ENCODE results near the gene CFAP69. TPM values are rescaled to one million over a fixed set of nuclear protein-coding genes. Genes with fewer than 3 reads are reported as not detected.
A peak's percentile ranks its signal among the peaks of the same experiment; 100 is the strongest.

CFAP69 gene
- total RNA-seq, 1 experiment from 2014 or later, result 0.68 TPM

GRCh38 chr7:90262438-90262837 is 17.5 kb downstream of the CFAP69 start:
- DNase-seq (ENCODE audit: low read depth), result peak; percentile 18
- in situ Hi-C loops (cut with HindIII; ENCODE audit: low pct_unique_long_range_greater_than_20kb, low sequenced_read_pairs), result no loop called here

- no peak for DNase-seq (ENCODE audit: low read depth)
- in situ Hi-C loops (cut with HindIII; ENCODE audit: low pct_unique_long_range_greater_than_20kb, low sequenced_read_pairs), result no loop called here
These were observed 21.8 kb downstream of the CFAP69 start for GRCh38 chr7:90266808-90267207.

- in situ Hi-C loops (cut with HindIII; ENCODE audit: low pct_unique_long_range_greater_than_20kb, low sequenced_read_pairs), result no loop called here
These were observed 22.4 kb downstream of the CFAP69 start for GRCh38 chr7:90267263-90267858.

GRCh38 chr7:90269163-90269562 is 24.2 kb downstream of the CFAP69 start:
- DNase-seq (ENCODE audit: low read depth), result no peak
- in situ Hi-C loops (cut with HindIII; ENCODE audit: low pct_unique_long_range_greater_than_20kb, low sequenced_read_pairs), result no loop called here

More at GRCh38 chr7:90267263-90267858, 22.4 kb downstream of the CFAP69 start:
- no peak for DNase-seq (ENCODE audit: low read depth)

- in situ Hi-C loops (cut with HindIII; ENCODE audit: low pct_unique_long_range_greater_than_20kb, low sequenced_read_pairs), result no loop called here
- no peak for DNase-seq (ENCODE audit: low read depth)
These were observed 25.6 kb downstream of the CFAP69 start for GRCh38 chr7:90270431-90271178.

- DNase-seq (ENCODE audit: low read depth), result no peak
- in situ Hi-C loops (cut with HindIII; ENCODE audit: low pct_unique_long_range_greater_than_20kb, low sequenced_read_pairs), result no loop called here
These were observed 26.8 kb downstream of the CFAP69 start for GRCh38 chr7:90271753-90272152.

GRCh38 chr7:90272242-90272641 is 27.3 kb downstream of the CFAP69 start:
- in situ Hi-C loops (cut with HindIII; ENCODE audit: low pct_unique_long_range_greater_than_20kb, low sequenced_read_pairs), result no loop called here
- DNase-seq (ENCODE audit: low read depth), result no peak

- DNase-seq (ENCODE audit: low read depth), result no peak
- in situ Hi-C loops (cut with HindIII; ENCODE audit: low pct_unique_long_range_greater_than_20kb, low sequenced_read_pairs), result no loop called here
These were observed 29.2 kb downstream of the CFAP69 start for GRCh38 chr7:90274161-90274560.

GRCh38 chr7:90276033-90276728 is 31.2 kb downstream of the CFAP69 start:
- in situ Hi-C loops (cut with HindIII; ENCODE audit: low pct_unique_long_range_greater_than_20kb, low sequenced_read_pairs), result no loop called here

GRCh38 chr7:90288154-90288553 is 43.2 kb downstream of the CFAP69 start:
- no peak for DNase-seq (ENCODE audit: low read depth)
- in situ Hi-C loops (cut with HindIII; ENCODE audit: low pct_unique_long_range_greater_than_20kb, low sequenced_read_pairs), result no loop called here

More at GRCh38 chr7:90276033-90276728, 31.2 kb downstream of the CFAP69 start:
- DNase-seq (ENCODE audit: low read depth), result no peak

GRCh38 chr7:90290244-90291113 is 45.5 kb downstream of the CFAP69 start:
- no peak for DNase-seq (ENCODE audit: low read depth)
- in situ Hi-C loops (cut with HindIII; ENCODE audit: low pct_unique_long_range_greater_than_20kb, low sequenced_read_pairs), result no loop called here

GRCh38 chr7:90298145-90299038 is 53.4 kb downstream of the CFAP69 start:
- in situ Hi-C loops (cut with HindIII; ENCODE audit: low pct_unique_long_range_greater_than_20kb, low sequenced_read_pairs), result no loop called here
- DNase-seq (ENCODE audit: low read depth), result peak; percentile 21

- in situ Hi-C loops (cut with HindIII; ENCODE audit: low pct_unique_long_range_greater_than_20kb, low sequenced_read_pairs), result no loop called here
- DNase-seq (ENCODE audit: low read depth), result no peak
These were observed 58.3 kb downstream of the CFAP69 start for GRCh38 chr7:90303241-90303640.

GRCh38 chr7:90309872-90310271 is 64.9 kb downstream of the CFAP69 start:
- no peak for DNase-seq (ENCODE audit: low read depth)
- in situ Hi-C loops (cut with HindIII; ENCODE audit: low pct_unique_long_range_greater_than_20kb, low sequenced_read_pairs), result no loop called here

- peak; percentile 6 for DNase-seq (ENCODE audit: low read depth)
- in situ Hi-C loops (cut with HindIII; ENCODE audit: low pct_unique_long_range_greater_than_20kb, low sequenced_read_pairs), result no loop called here
These were observed 66.2 kb downstream of the CFAP69 start for GRCh38 chr7:90311175-90311574.

GRCh38 chr7:90312745-90313144 is 67.8 kb downstream of the CFAP69 start:
- in situ Hi-C loops (cut with HindIII; ENCODE audit: low pct_unique_long_range_greater_than_20kb, low sequenced_read_pairs), result no loop called here

GRCh38 chr7:90313907-90314306 is 68.9 kb downstream of the CFAP69 start:
- DNase-seq (ENCODE audit: low read depth), result no peak
- in situ Hi-C loops (cut with HindIII; ENCODE audit: low pct_unique_long_range_greater_than_20kb, low sequenced_read_pairs), result no loop called here

More at GRCh38 chr7:90312745-90313144, 67.8 kb downstream of the CFAP69 start:
- no peak for DNase-seq (ENCODE audit: low read depth)
